H1 (cell line): Measurements from ENCODE around the gene CCDC7. TPM values are rescaled to one million over a fixed set of nuclear protein-coding genes. Genes with fewer than 3 reads are reported as not detected.

Source experiments
- CTCF ChIA-PET: fragments of 300-600 bp; sonication (Branson Sonifier 250); formaldehyde crosslinking; loops from one replicate; lab custom pipeline; 2021; ENCODE audit not compliant: partially characterized antibody; lab: Charles Lee
- POLR2A ChIA-PET: fragments of 300-600 bp; sonication (Branson Sonifier 250); formaldehyde crosslinking; loops from one replicate; lab custom pipeline; 2021; ENCODE audit warnings: inconsistent platforms; ENCODE audit not compliant: partially characterized antibody; lab: Charles Lee
- DNase-seq, 2 experiments: peaks; one replicate each; pipeline versions ENCODE4 v3.0.0 to v3.0.0-alpha.2; 2010 to 2022; ENCODE audit warnings: low spot score in 2 of 2, low read depth in 1 of 2, mixed read lengths in 1 of 2
- FAIRE-seq: peaks from 2 replicates; lab custom pipeline; 2011; peaks lifted over from hg19 to GRCh38; lab: Jason Lieb, UNC
- H2AFZ ChIP-seq: 2 replicates; pipeline ENCODE4 v1.8.1; 2012; ENCODE audit warnings: low read length, inconsistent platforms
- H2AK5ac ChIP-seq: 2 replicates; pipeline ENCODE4 v1.6.1; 2013; ENCODE audit warnings: low read depth, low read length
- H2BK120ac ChIP-seq: replicated peaks from 2 replicates; pipeline ENCODE3; 2013; ENCODE audit warnings: low read depth, low read length, inconsistent platforms
- H2BK12ac ChIP-seq: 2 replicates; pipeline ENCODE4 v1.6.1; 2013; ENCODE audit warnings: low read depth, low read length
- H2BK15ac ChIP-seq: 2 replicates; pipeline ENCODE4 v1.6.1; 2013; ENCODE audit warnings: low read length
- H2BK20ac ChIP-seq: 2 replicates; pipeline ENCODE4 v1.6.1; 2013; ENCODE audit warnings: low read length
- H2BK5ac ChIP-seq: 2 replicates; pipeline ENCODE4 v1.6.1; 2013; ENCODE audit warnings: low read depth, low read length
- H3K14ac ChIP-seq: 2 replicates; pipeline ENCODE4 v1.6.1; 2013; ENCODE audit warnings: inconsistent platforms; ENCODE audit not compliant: insufficient read length
- H3K18ac ChIP-seq: 2 replicates; pipeline ENCODE4 v1.6.1; 2013; ENCODE audit warnings: low read length; ENCODE audit errors: extremely low read depth
- H3K23ac ChIP-seq: 2 replicates; pipeline ENCODE4 v1.6.1; 2013; ENCODE audit warnings: inconsistent platforms; ENCODE audit not compliant: insufficient read length
- H3K23me2 ChIP-seq: 2 replicates; pipeline ENCODE4 v1.6.1; 2013; ENCODE audit warnings: low read depth, low read length
- H3K27ac ChIP-seq: 2 replicates; pipeline ENCODE4 v1.6.1; 2011; ENCODE audit warnings: low read depth, low read length, inconsistent platforms
- H3K27me3 ChIP-seq, 4 experiments: replicated peaks in 1 of 4; 1 replicate in 1 of 4; 2 replicates in 3 of 4; pipeline versions ENCODE4 v1.6.1 to v1.8.1; 2011 to 2013; ENCODE audit warnings: low read length in 3 of 4, mild to moderate bottlenecking in 3 of 4, inconsistent platforms in 2 of 4, mixed read lengths in 2 of 4, moderate library complexity in 1 of 4; ENCODE audit not compliant: control insufficient read depth in 3 of 4, insufficient read depth in 3 of 4; ENCODE audit errors: extremely low read depth in 1 of 4
- H3K36me3 ChIP-seq, 4 experiments: 2 replicates each; pipeline versions ENCODE4 v1.6.1 to v1.8.1; 2011 to 2013; ENCODE audit warnings: mild to moderate bottlenecking in 4 of 4, low read length in 3 of 4, moderate library complexity in 2 of 4, control low read depth in 1 of 4, inconsistent platforms in 1 of 4; ENCODE audit not compliant: insufficient read depth in 4 of 4, control insufficient read depth in 2 of 4
- H3K4ac ChIP-seq: replicated peaks from 2 replicates; pipeline ENCODE3; 2013; ENCODE audit warnings: low read length, low read depth, mixed read lengths, inconsistent platforms; ENCODE audit not compliant: insufficient read length
- H3K4me1 ChIP-seq, 4 experiments: replicated peaks in 1 of 4; 1 replicate in 1 of 4; 2 replicates in 3 of 4; pipeline versions ENCODE4 v1.6.1 to v1.8.1; 2011 to 2013; ENCODE audit warnings: low read length in 3 of 4, inconsistent platforms in 2 of 4, mixed read lengths in 1 of 4; ENCODE audit not compliant: insufficient read depth in 4 of 4, control insufficient read depth in 3 of 4
- H3K4me2 ChIP-seq, 2 experiments: 2 replicates each; pipeline versions ENCODE4 v1.6.1 to v1.8.1; 2011 to 2013; ENCODE audit warnings: low read depth in 2 of 2, low read length in 2 of 2, control low read depth in 1 of 2, inconsistent platforms in 1 of 2, mild to moderate bottlenecking in 1 of 2; ENCODE audit not compliant: insufficient read depth in 1 of 2
- H3K4me3 ChIP-seq, 4 experiments: fragments of 200-600, 300-600 bp in 1 of 4; sonication (generic), shearing (Covaris generic), sonication (Bioruptor Twin) in 1 of 4; 2 replicates each; pipeline versions ENCODE4 v1.5.1 to v1.8.1; 2011 to 2016; ENCODE audit warnings: low read length in 4 of 4, low read depth in 3 of 4, control low read depth in 2 of 4, inconsistent platforms in 2 of 4, mild to moderate bottlenecking in 2 of 4, mixed read lengths in 1 of 4, moderate library complexity in 1 of 4; ENCODE audit not compliant: insufficient read depth in 2 of 4; ENCODE audit errors: extremely low read depth in 1 of 4
- H3K56ac ChIP-seq: replicated peaks from 2 replicates; pipeline ENCODE3; 2013; ENCODE audit warnings: low read depth, mild to moderate bottlenecking, mixed read lengths, low read length, inconsistent platforms; ENCODE audit not compliant: insufficient read length
- H3K79me1 ChIP-seq: 2 replicates; pipeline ENCODE4 v1.6.1; 2013; ENCODE audit warnings: low read depth, low read length, control low read depth
- H3K79me2 ChIP-seq, 2 experiments: 2 replicates each; pipeline versions ENCODE4 v1.6.1 to v1.8.1; 2012 to 2013; ENCODE audit warnings: low read length in 2 of 2, mild to moderate bottlenecking in 2 of 2, inconsistent platforms in 1 of 2; ENCODE audit not compliant: insufficient read depth in 2 of 2, control insufficient read depth in 1 of 2
- H3K9ac ChIP-seq, 4 experiments: replicated peaks in 1 of 4; 1 replicate in 1 of 4; 2 replicates in 3 of 4; pipeline versions ENCODE4 v1.6.1 to v1.8.1; 2011 to 2013; ENCODE audit warnings: low read depth in 3 of 4, low read length in 3 of 4, control low read depth in 2 of 4, mild to moderate bottlenecking in 2 of 4, moderate library complexity in 2 of 4, inconsistent platforms in 1 of 4; ENCODE audit errors: extremely low read depth in 1 of 4
- H3K9me3 ChIP-seq, 2 experiments: 2 replicates each; pipeline versions ENCODE4 v1.6.1 to v1.8.1; 2012 to 2013; ENCODE audit warnings: mild to moderate bottlenecking in 2 of 2, moderate library complexity in 2 of 2, control low read depth in 1 of 2, inconsistent platforms in 1 of 2, low read depth in 1 of 2, low read length in 1 of 2, mixed read lengths in 1 of 2; ENCODE audit not compliant: insufficient read depth in 2 of 2
- H4K20me1 ChIP-seq, 2 experiments: replicated peaks in 1 of 2; 2 replicates each; pipeline versions ENCODE3 to v1.8.1; 2011 to 2013; ENCODE audit warnings: inconsistent platforms in 2 of 2, low read length in 2 of 2, mild to moderate bottlenecking in 1 of 2; ENCODE audit not compliant: insufficient read depth in 2 of 2, control insufficient read depth in 1 of 2
- H4K5ac ChIP-seq: 2 replicates; pipeline ENCODE4 v1.6.1; 2013; ENCODE audit warnings: low read length, low read depth, mixed read lengths, inconsistent platforms; ENCODE audit not compliant: insufficient read length
- H4K8ac ChIP-seq: 2 replicates; pipeline ENCODE4 v1.8.0; 2013; ENCODE audit warnings: mild to moderate bottlenecking, moderate library complexity, low read length, inconsistent platforms; ENCODE audit not compliant: insufficient read depth; ENCODE audit errors: extremely low read depth
- H4K91ac ChIP-seq: replicated peaks from 2 replicates; pipeline ENCODE3; 2013; ENCODE audit warnings: low read length, mixed read lengths, inconsistent platforms; ENCODE audit not compliant: insufficient read length
- ASH2L ChIP-seq: fragments of 200-600, 300-600 bp; sonication (generic); IDR thresholded peaks from one replicate; pipeline ENCODE4 v1.7.1; 2017; ENCODE audit warnings: low read length
- EP300 ChIP-seq, 2 experiments: IDR thresholded peaks; 1 replicate in 1 of 2; 2 replicates in 1 of 2; pipeline ENCODE4 v1.6.1; 2011 to 2012; ENCODE audit warnings: low read depth in 2 of 2, low read length in 2 of 2, mild to moderate bottlenecking in 2 of 2, borderline replicate concordance in 1 of 2, inconsistent platforms in 1 of 2, moderate library complexity in 1 of 2
- GABPA ChIP-seq: IDR thresholded peaks from 2 replicates; pipeline ENCODE4 v1.6.1; 2011; ENCODE audit warnings: mild to moderate bottlenecking, low read length, moderate library complexity, borderline replicate concordance; ENCODE audit not compliant: insufficient read depth
- JUND ChIP-seq: IDR thresholded peaks from 2 replicates; pipeline ENCODE4 v1.6.1; 2011; ENCODE audit warnings: mild to moderate bottlenecking, improper control_type of control experiment, low read length
- KDM1A ChIP-seq: fragments of 200-600, 300-600 bp; sonication (generic); IDR thresholded peaks from 2 replicates; pipeline ENCODE4 v1.7.1; 2016; ENCODE audit warnings: mild to moderate bottlenecking, low read length, borderline replicate concordance
- MAFK ChIP-seq: IDR thresholded peaks from 2 replicates; pipeline ENCODE4 v1.6.1; 2012; ENCODE audit warnings: low read depth, mild to moderate bottlenecking, improper control_type of control experiment, low read length
- PHF8 ChIP-seq: fragments of 200-600 bp; sonication (generic); conservative IDR thresholded peaks from 2 replicates; pipeline ENCODE4 v1.7.1; 2012; ENCODE audit warnings: low read depth, mild to moderate bottlenecking, inconsistent platforms, low read length, moderate library complexity
- RXRA ChIP-seq: IDR thresholded peaks from 2 replicates; pipeline ENCODE4 v1.6.1; 2011; ENCODE audit warnings: low read depth, mild to moderate bottlenecking, low read length, moderate library complexity; ENCODE audit not compliant: insufficient read depth
- SIN3A ChIP-seq, 2 experiments: IDR thresholded peaks in 1 of 2; conservative IDR thresholded peaks in 1 of 2; 2 replicates each; pipeline ENCODE4 v1.6.1; 2011 to 2012; ENCODE audit warnings: low read length in 2 of 2, improper control_type of control experiment in 1 of 2, low read depth in 1 of 2, mild to moderate bottlenecking in 1 of 2
- SP4 ChIP-seq: IDR thresholded peaks from 2 replicates; pipeline ENCODE4 v1.6.1; 2012; ENCODE audit warnings: low read length, inconsistent platforms
- TEAD4 ChIP-seq: IDR thresholded peaks from 2 replicates; pipeline ENCODE4 v1.6.1; 2012; ENCODE audit warnings: low read depth, low read length, inconsistent platforms, mixed read lengths
- WGBS, 2 experiments: shearing (Covaris generic) in 1 of 2; methylation state at CpG; one replicate each; pipeline versions ENCODE4 v1.1.6 to v1.1.7; 2013 to 2015; ENCODE audit warnings: low lambda C conversion rate in 2 of 2, mixed read lengths in 2 of 2, inconsistent platforms in 1 of 2, low coverage in 1 of 2, missing lambda C conversion rate in 1 of 2; ENCODE audit not compliant: insufficient replicate concordance in 2 of 2, insufficient coverage in 1 of 2, insufficient read length in 1 of 2; ENCODE audit errors: extremely low coverage in 1 of 2, missing lambda C conversion rate in 1 of 2; 5-methylcytosine and 5-hydroxymethylcytosine counted together
- polyA plus RNA-seq, 7 experiments: library from polyadenylated mRNA; depleted of rRNA in 3 of 7; stranded (reverse) in 5 of 7; unstranded in 2 of 7; fragments of >200 nt in 5 of 7; fragments of 200-250 nt in 2 of 7; gene quantifications; 1 replicate in 5 of 7; 2 replicates in 1 of 7; 4 replicates in 1 of 7; pipeline versions ENCODE4 v1.2.1 to v1.2.3, GENCODE V29; 2011 to 2013; ENCODE audit warnings: missing spikeins in 2 of 7, mixed read lengths in 2 of 7
- total RNA-seq: library from RNA; stranded (reverse); fragmentation: NEBNext Ultra II Directional; extraction: Animal tissue kit (Norgen Biotek cat#: 25700); gene quantifications from 2 replicates; pipeline ENCODE4 v1.2.1, GENCODE V29; 2021

Gene CCDC7
- total and polyA plus RNA-seq, 2 of the 8 experiments (the other 6 are each of a cell fraction or from before 2014, with no cell fraction given) = 0.18 to 0.74 TPM

DNA sequence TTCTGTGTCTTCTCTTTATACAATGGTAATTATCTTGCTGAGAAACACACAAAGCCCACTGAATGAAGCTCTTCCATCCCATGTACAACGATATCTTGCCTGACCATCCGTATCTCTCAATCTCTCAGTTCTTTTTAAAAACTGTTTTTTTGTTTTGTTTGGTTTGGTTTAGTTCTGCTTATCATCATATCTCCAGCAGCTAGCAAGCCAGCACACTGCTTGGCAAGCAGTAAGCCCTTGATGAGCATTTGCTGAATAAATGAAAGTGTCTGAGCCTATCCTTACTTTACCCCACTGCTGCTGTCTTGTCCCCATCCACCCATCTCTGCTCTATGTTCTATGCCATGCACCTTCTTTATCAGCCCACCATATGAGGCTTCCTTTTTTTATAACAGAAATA is 477.9 kb downstream of the CCDC7 start:
- Histone ChIP-seq H3K79me2 (no peaks in the 10 kb centered on the region; a peak in 1 of 4 replicates), H3K4ac (no peak overlapping the region), H2AFZ (no peak overlapping the region), H3K56ac (no peak overlapping the region), H2BK20ac (no peak overlapping the region), H3K23ac (no peak overlapping the region), H3K23me2 (no peaks in the 10 kb centered on the region), H3K4me1 (no peaks in the 10 kb centered on the region), H3K79me1 (no peaks in the 10 kb centered on the region; the same call in 1 of the 2 replicates), H3K27ac (no peak overlapping the region), H4K20me1 (no peaks in the 10 kb centered on the region), H2BK15ac (no peak overlapping the region), H2BK5ac (no peak overlapping the region), H4K5ac (no peak overlapping the region), H4K8ac (no peak overlapping the region), H3K9ac (no peak overlapping the region), H3K14ac (no peak overlapping the region), H3K9me3 (no peaks in the 10 kb centered on the region), H3K4me3 (no peak overlapping the region), H2BK12ac (no peak overlapping the region), H3K36me3 (peaks cover 17 to 84% (median 61%) of the 10 kb centered on the region in 4 experiments), H2AK5ac (no peak overlapping the region), H3K18ac (no peak overlapping the region), H3K4me2 (no peak overlapping the region), H3K27me3 (peaks cover 0 to 1% (median 0%) of the 10 kb centered on the region in 4 experiments; a peak in 1 of 7 replicates), H4K91ac (no peak overlapping the region), H2BK120ac (no peak overlapping the region)
- TF ChIP-seq RXRA (no peak), SP4 (no peak), KDM1A (no peak), JUND (no peak), GABPA (no peak), EP300 (IDR thresholded peaks at IDR 0.05; ENCODE audit: borderline replicate concordance in 1 of 2, low read depth in 2 of 2, low read length in 2 of 2) (no peak), SIN3A (conservative IDR thresholded peaks at IDR 0.05 in 1 of 2, IDR thresholded peaks at IDR 0.05 in 1 of 2; ENCODE audit: low read depth in 1 of 2, low read length in 2 of 2) (no peak), TEAD4 (no peak), PHF8 (no peak), MAFK (no peak), ASH2L (no peak)
- WGBS, 2 experiments = 95% methylated on average over 2 of the region's 2 CpGs; no CpG with 5 or more reads in 1 of the 2 experiments
- ChIA-PET POLR2A (no interaction called here), CTCF (no interaction called here)
- no peak for DNase-seq
- no peak for FAIRE-seq
